ENCODE results near the gene CD58.

The CD58 gene

DNA sequence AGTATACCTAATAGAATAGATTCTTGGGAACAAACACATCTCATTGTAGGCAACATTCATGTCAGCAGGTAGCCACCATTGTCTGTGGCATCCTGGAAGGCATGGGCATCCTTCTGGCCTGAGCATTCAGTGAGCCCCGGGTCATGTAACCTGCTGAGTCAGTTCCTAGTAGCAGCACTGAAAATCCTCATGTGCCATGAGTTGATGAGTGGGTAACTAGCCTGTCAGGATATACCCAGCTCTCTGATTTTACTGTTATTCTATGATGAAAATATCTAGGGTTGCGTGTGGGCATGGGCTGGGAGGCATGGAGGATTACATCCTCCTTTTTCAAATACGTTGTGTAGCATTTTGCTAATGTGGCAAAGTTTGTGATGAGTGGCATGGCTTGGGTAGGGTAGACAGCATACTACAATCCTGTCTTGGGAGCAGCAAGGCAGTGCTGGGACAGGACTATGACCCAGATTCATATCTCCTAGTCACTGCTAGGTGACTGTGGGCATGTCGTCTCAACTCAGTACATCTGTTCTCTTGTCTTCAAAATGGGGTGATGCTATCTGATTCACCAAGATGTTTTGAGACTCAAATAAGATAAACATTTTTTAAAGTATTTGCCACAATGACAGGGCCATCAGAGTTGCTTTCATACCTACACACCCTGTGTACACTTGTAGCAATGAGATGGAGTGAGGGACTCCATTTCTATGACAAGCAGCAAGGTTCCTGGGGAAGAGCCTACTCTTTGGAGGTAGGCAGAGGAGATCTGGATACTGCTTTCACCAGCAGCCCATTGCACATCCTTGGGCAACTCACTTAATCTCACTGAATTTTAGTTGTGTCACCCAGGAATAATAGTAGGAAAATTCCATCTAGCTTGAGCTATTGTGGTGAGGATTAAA lies 62.5 kb downstream of the CD58 start:
- no peak for DNase-seq

DNA sequence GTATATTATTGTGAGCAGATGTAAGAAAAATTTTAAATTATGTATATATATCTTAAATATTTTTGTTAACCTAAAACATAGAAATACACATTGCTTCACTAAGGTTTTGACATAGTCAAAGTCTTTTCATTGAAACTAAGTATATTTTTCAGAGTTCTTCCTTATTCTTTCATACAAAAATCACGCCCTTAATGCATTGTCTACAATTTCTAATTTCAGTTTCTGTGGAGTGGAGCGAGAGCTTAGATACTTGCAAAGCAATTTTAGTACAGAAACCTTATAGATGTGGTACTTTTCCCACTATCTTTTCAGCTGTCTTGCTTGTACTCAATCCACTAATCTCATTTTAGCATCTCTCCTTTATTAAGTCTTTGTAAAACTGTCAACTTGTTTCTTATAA lies 63.2 kb downstream of the CD58 start:
- no peak for DNase-seq

DNA sequence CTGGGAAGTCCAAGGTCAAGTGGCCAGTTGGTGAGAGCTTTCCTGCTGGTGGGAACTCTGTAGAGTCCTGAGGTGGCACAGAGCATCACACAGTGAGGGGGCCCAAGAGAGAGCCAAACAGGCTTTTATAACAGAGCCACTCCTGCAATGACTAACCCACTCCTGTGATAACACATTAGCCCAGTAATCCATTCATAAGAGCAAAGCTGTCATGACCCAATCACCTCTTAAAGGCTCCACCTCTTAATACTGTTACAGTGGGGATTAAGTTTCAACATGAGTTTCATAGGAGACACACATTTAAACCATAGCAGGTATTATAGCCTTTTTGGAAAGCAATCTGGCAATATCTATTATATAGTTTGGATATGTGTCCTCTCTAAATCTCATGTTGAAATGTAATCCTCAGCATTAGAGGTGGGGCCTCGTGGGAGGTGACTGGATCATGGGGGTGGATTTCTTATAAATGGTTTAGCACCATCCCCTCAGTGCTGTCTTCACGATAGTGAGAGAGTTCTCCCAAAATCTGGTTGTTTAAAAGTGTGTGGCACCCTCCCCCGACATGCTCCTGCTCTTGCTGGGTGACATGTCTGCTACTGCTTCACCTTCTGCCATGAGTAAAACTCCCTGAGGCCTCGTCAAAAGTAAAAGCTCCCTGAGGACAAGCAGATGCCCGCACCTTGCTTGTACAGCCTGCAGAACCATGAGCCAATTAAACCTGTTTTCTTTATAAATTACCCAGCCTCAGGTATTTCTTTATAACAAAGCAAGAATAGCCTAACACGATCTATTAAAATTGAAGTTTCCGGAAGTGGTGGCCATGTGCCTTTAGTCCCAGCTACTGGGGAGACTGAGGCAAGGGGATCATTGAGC lies 64.5 kb downstream of the CD58 start:
- DNase-seq: no peak

DNA sequence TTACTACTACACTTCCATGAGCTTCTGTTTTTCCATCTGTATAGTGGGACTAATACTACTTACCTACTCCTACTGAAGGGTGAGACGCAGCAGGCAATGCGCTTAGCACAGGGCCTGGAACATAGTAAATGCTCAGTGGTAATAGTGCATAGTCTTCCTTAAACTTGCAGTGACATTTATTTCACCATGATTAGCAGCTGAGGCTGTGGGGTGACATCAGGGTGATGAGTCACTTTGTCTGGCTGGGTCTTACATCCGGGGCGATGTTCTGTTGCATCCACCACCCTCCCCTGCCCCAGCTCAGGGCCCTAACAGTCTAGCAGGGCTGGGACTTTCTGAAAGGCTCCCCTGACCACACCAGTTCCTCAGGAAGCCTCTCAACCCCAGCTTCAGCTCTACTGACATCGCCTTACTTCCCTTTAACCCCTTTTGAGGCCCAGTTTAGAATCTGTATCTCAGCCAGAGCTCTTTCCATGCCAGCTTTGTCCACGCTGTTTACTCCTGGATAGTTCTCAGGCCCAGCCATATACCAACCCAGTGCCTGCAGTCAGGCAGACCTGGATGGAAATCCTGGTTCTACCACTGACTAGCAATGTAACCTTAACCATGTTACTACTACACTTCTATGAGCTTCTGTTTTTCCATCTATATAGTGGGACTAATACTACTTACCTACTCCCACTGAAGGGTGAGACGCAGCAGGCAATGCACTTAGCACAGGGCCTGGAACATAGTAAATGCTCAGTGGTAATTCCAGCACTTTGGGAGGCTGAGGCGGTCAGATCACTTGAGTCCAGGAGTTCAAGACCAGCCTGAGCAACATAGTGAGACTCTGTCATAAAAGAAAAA lies 66.3 kb downstream of the CD58 start:
- no peak for DNase-seq

DNA sequence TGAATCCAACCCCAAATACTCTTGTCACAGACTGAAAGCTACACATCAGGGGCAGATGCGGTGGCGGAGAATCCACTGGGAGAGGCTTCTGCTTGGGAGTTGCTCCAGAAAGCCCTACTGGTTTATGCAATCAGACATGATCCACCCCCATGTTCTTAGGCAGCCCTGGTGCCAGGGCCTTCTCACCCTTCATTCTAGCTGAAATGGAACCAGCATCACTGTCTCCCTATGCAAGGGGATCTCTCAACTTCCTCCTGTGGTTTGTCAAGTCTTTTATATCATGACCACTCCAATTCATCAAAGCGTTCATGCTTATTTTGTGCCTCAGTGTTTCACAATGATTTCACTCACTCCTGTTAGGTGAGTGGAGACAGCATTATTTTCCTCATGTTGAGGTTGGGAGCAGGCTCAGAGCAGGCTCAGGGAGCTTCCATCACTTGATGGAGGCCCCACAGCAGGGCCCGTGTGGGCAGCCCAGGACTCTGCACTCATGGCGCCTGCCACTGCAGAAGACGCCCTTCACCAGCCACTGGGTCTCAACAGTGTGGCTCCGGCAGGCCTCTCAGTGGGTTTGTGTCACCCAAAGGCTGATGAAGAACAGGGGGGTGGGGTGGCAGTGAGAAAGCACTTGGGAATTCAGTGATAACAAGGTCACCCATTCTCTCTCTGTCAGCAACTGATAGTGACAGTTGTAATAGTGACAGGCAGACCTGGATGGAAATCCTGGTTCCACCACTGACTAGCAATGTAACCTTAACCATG lies 67.1 kb downstream of the CD58 start:
- DNase-seq: peak; percentile 50

DNA sequence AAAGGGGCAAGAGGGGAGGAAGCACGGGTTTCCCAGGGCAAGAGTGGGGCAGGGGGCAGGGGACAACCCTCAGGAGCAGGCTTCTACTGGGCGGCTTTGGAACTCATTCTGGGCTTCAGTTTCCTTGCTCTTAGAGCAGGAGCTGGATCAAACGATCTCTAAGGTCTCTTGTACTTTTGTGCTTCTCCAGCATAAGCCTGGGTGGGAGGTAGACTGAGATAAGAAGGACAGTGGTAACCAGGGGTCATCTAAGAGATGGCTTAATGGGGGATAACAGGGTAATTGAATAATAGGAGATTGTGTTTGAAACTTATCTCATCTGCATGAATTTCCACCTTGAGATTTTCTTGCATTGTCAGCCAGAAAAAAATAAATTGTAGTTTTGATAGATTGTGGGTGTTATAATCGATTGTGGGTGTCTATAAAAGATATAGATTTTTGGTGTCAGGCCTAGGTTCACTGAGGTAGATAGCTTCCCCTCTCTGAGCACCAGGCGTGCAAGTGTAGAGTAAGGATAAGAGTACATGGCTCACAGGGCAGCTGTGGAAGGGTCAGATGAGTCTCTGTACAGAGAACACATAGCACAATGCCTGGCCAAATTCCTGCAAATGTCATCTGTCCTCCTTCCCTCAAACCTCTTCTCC lies 68.0 kb downstream of the CD58 start:
- peak; percentile 17 for DNase-seq

DNA sequence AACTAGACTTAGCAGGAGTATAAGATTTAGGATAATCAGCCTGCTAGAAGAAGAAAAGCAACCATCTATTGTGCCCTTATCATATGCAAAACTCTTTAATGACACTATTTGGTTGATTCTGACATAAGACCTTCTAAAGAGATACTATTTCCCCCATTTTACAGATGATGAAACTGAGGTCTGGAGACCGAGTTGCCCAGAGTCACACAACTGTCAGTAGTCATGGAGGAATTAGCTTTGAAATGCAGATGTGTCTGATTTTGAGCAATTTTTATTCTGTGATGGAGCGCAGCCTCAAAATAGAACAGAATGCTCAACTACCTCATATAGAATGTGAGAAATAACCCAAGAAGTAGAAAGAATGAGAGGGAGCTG lies 69.0 kb downstream of the CD58 start:
- DNase-seq: no peak

DNA sequence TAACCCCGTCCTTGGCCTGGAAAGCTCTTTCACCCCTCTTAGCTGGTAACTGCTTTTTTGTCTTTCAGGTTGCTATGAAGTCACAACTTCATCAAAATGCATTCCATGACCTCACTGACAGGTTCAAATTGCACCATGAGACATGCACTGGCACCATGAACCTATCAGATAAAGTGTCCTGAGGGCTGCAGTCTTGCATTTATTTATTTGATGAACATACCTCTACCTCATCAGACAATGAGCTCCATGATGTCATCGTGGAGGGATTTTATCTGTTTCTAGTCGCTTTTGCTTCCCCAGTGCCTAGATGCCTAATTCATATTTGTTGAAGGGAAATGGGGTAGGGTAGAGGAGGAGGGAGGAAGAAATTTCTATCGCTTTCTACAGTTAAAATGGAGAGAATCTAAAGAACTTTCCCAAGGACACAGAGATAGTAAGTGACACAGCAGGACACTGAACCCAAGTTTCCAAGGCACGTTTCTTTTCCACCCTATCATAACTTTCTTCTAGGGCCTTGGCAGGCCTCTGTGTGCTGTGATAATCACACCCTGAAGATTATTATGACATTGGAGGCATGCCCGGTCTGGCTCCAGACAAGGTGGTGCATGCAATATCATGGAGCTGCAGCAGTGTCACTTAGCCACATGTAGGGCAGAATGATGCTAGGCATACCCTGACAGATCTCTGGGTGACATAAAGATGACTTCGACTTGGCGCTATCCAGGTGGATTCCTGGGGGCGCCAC lies 69.5 kb downstream of the CD58 start:
- DNase-seq: peak; percentile 22

DNA sequence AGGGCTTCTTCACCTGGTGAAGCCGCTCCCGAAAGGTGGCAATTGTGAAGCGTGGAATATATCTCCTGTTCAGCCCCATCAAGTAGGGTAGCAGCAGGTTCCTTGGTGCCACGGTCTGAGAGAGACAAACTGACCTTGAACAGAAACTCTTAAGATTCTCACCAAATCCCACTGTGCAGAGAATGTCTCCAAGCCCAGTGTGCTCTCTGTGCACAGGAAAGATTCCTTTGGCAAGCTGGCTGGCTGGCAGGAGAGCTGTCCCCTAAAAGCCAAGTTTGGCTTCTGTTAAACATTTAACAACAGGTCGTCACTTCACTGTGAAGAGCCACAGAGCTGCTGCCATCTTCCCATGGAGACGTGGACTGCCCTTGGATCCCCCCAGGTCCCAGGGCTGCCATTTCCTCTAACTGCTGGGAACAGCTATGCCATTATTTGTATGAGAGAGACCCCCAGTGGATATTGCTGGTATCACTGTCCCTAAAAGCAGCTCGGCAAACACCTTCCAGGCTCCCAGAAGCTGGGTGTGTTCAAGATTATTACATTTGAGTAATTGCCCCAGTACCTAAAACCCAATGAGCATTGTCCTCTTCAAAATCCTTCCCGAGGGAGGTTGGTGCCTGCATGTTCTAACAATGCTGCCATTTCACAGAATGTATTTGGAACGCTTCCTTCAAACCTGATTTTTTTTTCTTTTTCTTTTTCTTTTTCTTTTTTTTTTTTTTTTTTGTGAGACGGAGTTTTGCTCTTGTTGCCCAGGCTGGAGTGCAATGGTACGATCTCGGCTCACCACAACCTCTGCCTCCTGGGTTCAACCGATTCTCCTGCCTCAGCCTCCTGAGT lies 71.8 kb downstream of the CD58 start:
- peak; percentile 87 for DNase-seq

DNA sequence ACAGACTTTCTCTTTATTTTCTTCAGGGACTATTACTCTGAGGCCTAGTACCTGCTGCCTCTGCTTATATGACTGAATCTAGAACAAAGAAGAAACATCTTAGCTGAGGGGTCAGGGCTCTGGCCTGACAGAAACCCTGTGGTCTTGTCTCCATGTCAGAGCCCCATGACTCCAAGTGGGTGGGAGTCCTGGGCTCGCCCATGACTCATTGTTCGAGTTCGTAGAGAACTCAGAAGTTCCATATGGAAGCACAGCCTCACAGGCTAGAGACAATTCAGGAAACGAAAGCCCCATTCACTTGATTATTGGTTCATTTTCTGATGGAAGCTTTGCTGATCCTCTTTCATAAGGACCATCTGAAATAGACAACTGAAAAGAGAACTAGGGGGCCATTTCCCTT lies 73.2 kb downstream of the CD58 start:
- DNase-seq: peak; percentile 56

DNA sequence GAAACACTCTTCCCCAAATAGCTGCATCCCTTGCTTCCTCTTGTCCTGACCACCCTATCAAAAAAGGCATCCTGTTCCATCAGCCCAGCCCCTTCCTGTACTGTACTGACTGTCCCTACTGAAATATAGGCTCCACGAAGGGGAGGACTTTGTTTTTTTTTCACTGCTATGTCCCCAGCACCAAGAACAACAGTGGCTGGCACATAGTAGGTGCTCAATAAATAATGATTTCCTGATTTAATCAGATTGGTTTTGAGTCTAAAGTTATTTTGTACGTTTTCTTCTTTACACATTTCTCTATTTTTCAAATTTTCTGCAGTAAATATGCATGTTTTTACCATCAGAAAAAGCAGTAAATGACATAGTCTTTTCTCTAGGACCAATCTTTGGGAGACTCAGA lies 73.9 kb downstream of the CD58 start:
- no peak for DNase-seq

DNA sequence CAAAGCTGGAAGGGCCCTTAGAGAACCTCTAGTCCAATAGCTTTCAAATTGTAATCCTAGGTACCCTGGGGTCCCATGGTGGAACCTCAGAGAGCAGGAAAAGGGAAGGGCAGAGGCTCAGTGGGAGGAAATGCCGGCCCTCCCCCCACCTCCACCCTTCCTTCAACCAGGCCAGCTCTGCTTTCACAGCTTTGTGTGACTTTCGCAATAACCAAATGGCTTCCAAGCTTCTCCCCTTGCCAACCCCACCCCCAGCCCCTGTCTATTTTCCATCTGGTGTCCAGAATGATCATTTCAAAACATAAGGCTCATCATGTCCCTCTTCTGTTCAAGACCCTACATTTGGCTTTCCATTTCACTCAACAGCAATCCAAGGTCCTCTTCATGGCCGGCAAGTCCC lies 74.4 kb downstream of the CD58 start:
- DNase-seq: no peak

DNA sequence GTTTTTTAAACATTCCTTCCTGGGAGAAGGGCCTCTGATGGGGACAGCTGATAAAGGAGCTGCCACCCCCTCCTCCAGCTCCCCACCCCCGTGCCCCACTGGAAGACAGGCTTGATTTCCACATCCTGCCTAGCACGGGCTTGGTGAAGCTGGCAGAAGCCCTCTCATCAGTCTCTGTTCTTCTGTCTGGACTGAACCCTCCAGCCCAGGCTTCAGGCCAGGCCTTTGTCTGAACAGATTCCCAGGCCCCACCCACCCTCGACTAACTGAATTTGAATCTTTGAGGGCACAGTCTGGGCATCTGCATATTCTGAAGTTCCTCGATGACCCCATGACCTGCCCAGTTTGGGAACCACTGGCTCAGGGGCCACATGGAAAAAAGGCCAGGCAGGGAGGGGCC lies 75.3 kb downstream of the CD58 start:
- no peak for DNase-seq

DNA sequence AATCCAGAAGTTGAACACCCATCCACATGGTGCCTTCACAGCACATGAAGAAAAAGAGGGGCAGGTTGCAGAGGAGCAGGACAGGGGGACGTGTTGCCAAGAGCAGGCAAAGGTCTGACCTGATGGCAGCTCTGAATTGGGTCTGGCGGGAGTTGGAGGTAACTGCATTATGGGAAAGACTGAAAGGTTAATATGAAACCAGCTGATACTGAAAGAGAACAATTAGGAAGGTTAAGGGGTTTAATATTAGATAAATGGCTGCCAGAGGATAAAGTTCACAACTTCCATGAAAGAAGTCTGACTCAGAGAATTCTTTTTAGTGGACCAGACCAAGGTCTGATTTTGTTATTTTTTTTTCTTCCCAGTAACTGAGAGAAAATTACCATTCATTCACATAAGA lies 76.1 kb downstream of the CD58 start:
- no peak for DNase-seq

DNA sequence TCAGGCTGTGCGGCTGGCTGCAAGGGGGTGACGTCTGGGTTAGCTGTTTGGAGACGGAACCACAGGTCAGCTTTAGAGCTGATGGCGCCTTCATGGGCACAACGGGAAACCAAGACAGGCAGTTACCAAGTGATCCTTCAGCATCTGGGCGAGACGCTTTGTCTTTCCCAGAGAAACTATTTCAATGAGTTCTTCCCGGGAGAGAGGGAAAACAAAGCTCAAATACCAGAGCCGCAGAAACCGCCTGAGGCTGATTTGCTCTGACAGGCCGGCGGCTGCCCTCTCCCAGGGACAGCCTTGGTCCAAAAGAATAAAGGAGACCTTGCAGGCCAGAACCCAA lies 76.5 kb downstream of the CD58 start:
- peak; percentile 94 for DNase-seq

DNA sequence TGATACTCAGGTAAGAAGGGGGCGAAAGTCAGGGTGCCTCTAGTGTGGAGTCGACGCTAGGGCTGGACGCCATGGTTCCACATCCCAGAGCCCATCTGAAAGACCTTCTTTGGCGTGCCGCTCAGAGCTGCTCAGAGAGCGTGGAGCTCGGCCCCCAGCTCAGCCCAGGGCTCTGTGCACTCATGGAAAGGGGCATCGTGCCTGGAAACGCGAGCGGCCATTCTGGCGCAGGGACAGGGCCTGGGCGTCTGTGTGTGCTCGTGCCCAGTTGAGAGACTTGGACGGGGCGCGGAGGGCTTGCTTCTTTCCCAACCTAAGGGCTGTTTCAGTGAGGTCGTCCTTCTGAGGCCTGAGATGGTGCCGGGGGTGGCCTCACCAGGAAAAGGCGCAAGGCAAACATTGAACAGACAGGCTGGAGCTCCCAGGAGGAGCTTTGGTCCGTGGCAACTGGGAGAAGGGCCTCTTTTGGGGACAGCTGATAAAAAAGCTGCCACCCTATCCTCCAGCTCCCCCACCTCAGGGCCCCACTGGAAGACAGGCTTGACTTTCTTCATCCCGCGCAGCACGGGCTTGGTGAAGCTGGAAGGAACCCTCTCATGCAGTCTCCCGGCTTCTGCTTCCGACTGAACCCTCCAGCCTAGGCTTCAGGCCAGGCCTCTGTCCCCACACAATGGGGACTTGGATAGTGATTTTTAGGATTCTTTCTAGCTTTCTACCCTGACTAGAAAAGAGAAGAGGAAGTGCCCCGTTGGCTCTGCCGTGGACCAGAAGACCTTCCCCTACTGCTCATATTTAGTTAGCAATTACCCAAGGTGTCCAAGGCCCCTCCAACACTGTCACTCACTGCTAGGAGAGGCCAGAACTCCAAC lies 77.1 kb downstream of the CD58 start:
- no peak for DNase-seq

DNA sequence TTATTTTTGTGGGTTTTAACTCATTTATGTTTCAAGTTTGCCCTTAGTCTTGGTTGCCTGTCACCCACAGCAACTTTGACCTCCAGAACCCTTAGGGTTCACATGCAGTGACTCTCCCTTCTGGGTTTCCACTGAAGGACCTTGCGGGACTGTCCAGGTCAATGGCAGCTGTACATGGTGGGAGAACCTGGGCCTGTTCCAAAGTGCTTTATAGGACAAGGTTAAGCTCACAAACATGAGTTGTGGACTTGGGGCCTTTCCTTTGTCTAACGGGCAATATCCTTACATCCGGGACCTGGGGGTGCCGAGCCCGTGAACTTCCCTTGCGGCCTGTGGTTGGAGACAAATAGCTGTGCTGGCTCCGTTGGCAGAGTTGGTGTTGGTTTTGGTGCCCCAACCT lies 77.8 kb downstream of the CD58 start:
- DNase-seq: no peak

DNA sequence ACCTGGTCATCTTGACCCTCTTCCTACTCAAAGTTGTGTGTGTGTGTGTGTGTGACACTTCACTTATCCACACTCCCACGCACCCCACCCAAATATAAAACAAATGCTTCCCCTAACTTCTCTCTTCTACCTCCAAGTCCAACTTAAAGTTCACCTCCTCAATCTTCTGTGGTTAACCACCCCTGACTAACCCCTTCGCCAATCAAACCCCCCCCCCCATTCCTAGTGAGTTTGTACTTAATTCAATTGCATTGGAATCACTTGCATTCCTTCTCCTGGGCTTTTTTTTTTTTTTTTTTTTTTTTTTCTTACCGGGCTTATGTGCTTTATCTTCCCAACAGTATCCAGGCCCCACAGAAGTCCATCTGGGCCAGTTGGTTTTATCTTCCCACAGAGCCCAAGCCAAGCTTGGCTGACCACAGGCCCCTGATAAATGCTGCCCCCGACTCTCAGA lies 78.4 kb downstream of the CD58 start:
- no peak for DNase-seq

DNA sequence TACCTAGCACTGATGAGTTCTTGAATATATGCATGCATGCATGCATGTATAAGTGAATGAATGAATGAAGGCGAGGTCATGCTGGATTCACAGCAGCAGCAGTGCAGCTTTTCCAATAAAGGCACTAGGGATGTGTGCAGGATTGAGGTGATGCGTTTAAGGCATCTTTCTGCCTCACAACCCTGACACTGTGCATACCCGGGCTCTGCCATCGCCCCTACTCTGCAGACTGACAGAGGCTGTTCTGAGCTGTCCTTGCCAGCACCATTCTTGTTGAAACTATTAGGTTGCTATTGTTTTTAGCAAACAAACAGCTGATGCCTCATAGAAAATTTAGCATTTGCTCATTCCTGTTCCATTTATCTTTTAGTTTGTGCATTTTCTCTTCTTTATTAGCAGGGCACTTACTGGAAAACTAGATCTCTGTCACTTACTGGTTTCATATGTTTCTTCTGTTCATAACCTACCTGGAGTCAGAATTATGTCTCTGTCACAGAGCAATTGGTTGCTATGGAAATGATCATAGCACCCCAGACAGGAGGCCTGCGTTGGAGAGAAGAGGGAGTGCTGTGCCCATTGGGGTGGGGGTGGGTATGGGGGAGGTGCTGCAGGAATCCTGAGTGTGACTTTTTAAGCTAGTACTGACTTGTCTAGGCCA lies 79.0 kb downstream of the CD58 start:
- no peak for DNase-seq

Data from islet precursor cell (in vitro differentiated cells).